IMR-90 (cell line): ENCODE measurements around the gene DNM2. TPM values are rescaled to one million over a fixed set of nuclear protein-coding genes. Genes with fewer than 3 reads are reported as not detected.
A peak's percentile ranks its signal among the peaks of the same experiment; 100 is the strongest.

Source experiments
- ATAC-seq: fragments of 200-7000 bp; cut with Tn5 transposase; 2 replicates; pipeline ENCODE4 v1.9.1; 2020; ENCODE audit warnings: low read depth, mild to moderate bottlenecking, moderate library complexity
- BruUV-seq: library from RNA; stranded (reverse); fragments of 400-500 nt; replicated peaks from 2 replicates; lab custom pipeline; 2021; lab: Mats Ljungman, UMichigan
- CTCF ChIA-PET: fragments of 300-600 bp; formaldehyde crosslinking; extraction: SDS; loops from one replicate; lab custom pipeline; 2021; ENCODE audit warnings: antibody characterized with exemption; lab: Yijun Ruan, JAX
- POLR2A ChIA-PET: fragments of 300-600 bp; sonication (Branson Sonifier 250); formaldehyde crosslinking; loops from one replicate; lab custom pipeline; 2022; ENCODE audit warnings: antibody characterized with exemption; ENCODE audit not compliant: unreplicated experiment; lab: Charles Lee
- DNase-seq: peaks from one replicate; pipeline ENCODE4 v3.0.0; 2013
- H2AFZ ChIP-seq: replicated peaks from 2 replicates; pipeline ENCODE3; 2013; ENCODE audit warnings: low read length, mild to moderate bottlenecking; ENCODE audit not compliant: poor library complexity
- H2AK5ac ChIP-seq: 2 replicates; pipeline ENCODE4 v1.6.1; 2013; ENCODE audit warnings: low read depth, low read length, inconsistent platforms
- H2AK9ac ChIP-seq: replicated peaks from 2 replicates; pipeline ENCODE3; 2013; ENCODE audit warnings: mild to moderate bottlenecking, low read depth, low read length, moderate library complexity; ENCODE audit not compliant: poor library complexity
- H2BK120ac ChIP-seq: 2 replicates; pipeline ENCODE4 v1.6.1; 2013; ENCODE audit warnings: low read depth, low read length, inconsistent platforms
- H2BK15ac ChIP-seq: 3 replicates; pipeline ENCODE4 v1.6.1; 2013; ENCODE audit warnings: low read depth, low read length, inconsistent platforms
- H2BK20ac ChIP-seq: 2 replicates; pipeline ENCODE4 v1.6.1; 2013; ENCODE audit warnings: low read depth, mild to moderate bottlenecking, inconsistent platforms, low read length, moderate library complexity
- H2BK5ac ChIP-seq: 2 replicates; pipeline ENCODE4 v1.6.1; 2013; ENCODE audit warnings: mild to moderate bottlenecking, low read depth, low read length, inconsistent platforms; ENCODE audit not compliant: poor library complexity, severe bottlenecking
- H3K14ac ChIP-seq: replicated peaks from 2 replicates; pipeline ENCODE4 v1.6.1; 2013; ENCODE audit warnings: low read depth, low read length, inconsistent platforms
- H3K18ac ChIP-seq: 2 replicates; pipeline ENCODE4 v1.6.1; 2013; ENCODE audit warnings: low read depth, low read length, control low read depth
- H3K23ac ChIP-seq: 2 replicates; pipeline ENCODE4 v1.6.1; 2013; ENCODE audit warnings: low read depth, low read length, inconsistent platforms
- H3K27ac ChIP-seq: 2 replicates; pipeline ENCODE4 v1.5.1; 2013; ENCODE audit warnings: mild to moderate bottlenecking, control low read depth, low read length; ENCODE audit not compliant: insufficient read depth
- H3K27me3 ChIP-seq: 2 replicates; pipeline ENCODE4 v1.6.1; 2013; ENCODE audit warnings: low read length; ENCODE audit not compliant: control insufficient read depth, insufficient read depth
- H3K36me3 ChIP-seq: 2 replicates; pipeline ENCODE4 v1.6.1; 2013; ENCODE audit warnings: low read length, mixed read lengths; ENCODE audit not compliant: control insufficient read depth, insufficient read depth
- H3K4ac ChIP-seq: 2 replicates; pipeline ENCODE4 v1.6.1; 2013; ENCODE audit warnings: low read depth, low read length, inconsistent platforms
- H3K4me1 ChIP-seq: 2 replicates; pipeline ENCODE4 v1.6.1; 2013; ENCODE audit warnings: low read length, mixed read lengths; ENCODE audit not compliant: control insufficient read depth, insufficient read depth
- H3K4me2 ChIP-seq: 2 replicates; pipeline ENCODE4 v1.6.1; 2013; ENCODE audit warnings: low read depth, mild to moderate bottlenecking, control low read depth, low read length, moderate library complexity
- H3K4me3 ChIP-seq: 2 replicates; pipeline ENCODE4 v1.5.1; 2013; ENCODE audit warnings: low read depth, mild to moderate bottlenecking, control low read depth, low read length, moderate library complexity; ENCODE audit not compliant: insufficient read depth
- H3K56ac ChIP-seq: 2 replicates; pipeline ENCODE4 v1.6.1; 2013; ENCODE audit warnings: low read length, inconsistent platforms; ENCODE audit not compliant: insufficient read depth; ENCODE audit errors: extremely low read depth
- H3K79me1 ChIP-seq, 2 experiments: 2 replicates each; pipeline ENCODE4 v1.6.1; 2013; ENCODE audit warnings: low read length in 2 of 2, inconsistent platforms in 1 of 2, low read depth in 1 of 2
- H3K9ac ChIP-seq: 2 replicates; pipeline ENCODE4 v1.6.1; 2013; ENCODE audit warnings: low read depth, low read length, control low read depth
- H3K9me1 ChIP-seq: 2 replicates; pipeline ENCODE4 v1.6.1; 2013; ENCODE audit warnings: low read length, inconsistent platforms; ENCODE audit not compliant: insufficient read depth
- H3K9me3 ChIP-seq: 2 replicates; pipeline ENCODE4 v1.6.1; 2013; ENCODE audit warnings: low read length; ENCODE audit not compliant: control insufficient read depth, insufficient read depth
- H4K20me1 ChIP-seq: 2 replicates; pipeline ENCODE4 v1.6.1; 2013; ENCODE audit warnings: low read length, inconsistent platforms; ENCODE audit not compliant: insufficient read depth
- H4K5ac ChIP-seq: 2 replicates; pipeline ENCODE4 v1.6.1; 2013; ENCODE audit warnings: mild to moderate bottlenecking, low read depth, low read length, control low read depth
- H4K8ac ChIP-seq, 2 experiments: 2 replicates each; pipeline ENCODE4 v1.6.1; 2013; ENCODE audit warnings: low read depth in 2 of 2, low read length in 2 of 2, control low read depth in 1 of 2, inconsistent platforms in 1 of 2
- H4K91ac ChIP-seq: 2 replicates; pipeline ENCODE4 v1.6.1; 2013; ENCODE audit warnings: low read depth, low read length, inconsistent platforms; ENCODE audit not compliant: insufficient read depth
- USF2 ChIP-seq: fragments of 150-350 bp; IDR thresholded peaks from 2 replicates; pipeline ENCODE4 v1.6.1; 2017; ENCODE audit warnings: mild to moderate bottlenecking, antibody characterized with exemption, low read length, low read depth
- WGBS, 2 experiments: methylation state at CpG; one replicate each; pipeline versions ENCODE4 v1.1.5 to v1.1.7; 2013; ENCODE audit warnings: missing lambda C conversion rate in 2 of 2; ENCODE audit not compliant: insufficient read length in 1 of 2; ENCODE audit errors: extremely low coverage in 2 of 2; 5-methylcytosine and 5-hydroxymethylcytosine counted together
- dilution Hi-C: fragments of 300-500 bp; cut with HindIII; formaldehyde crosslinking; loops from one replicate; pipeline ENCODE4 v1.14.3; 2018; ENCODE audit warnings: low sequenced_read_pairs; ENCODE audit not compliant: unreplicated experiment
- in situ Hi-C: fragments of 300-500 bp; cut with MboI; formaldehyde crosslinking; loops from 3 replicates; pipeline ENCODE4 v1.14.3; 2019; ENCODE audit warnings: low sequenced_read_pairs, inconsistent platforms, mixed read lengths
- intact Hi-C: fragments of 100-400 bp; cut with micrococcal nuclease; formaldehyde crosslinking; loops from 2 replicates; pipeline ENCODE4 v1.10.0; 2022
- polyA plus RNA-seq, 3 experiments: library from polyadenylated mRNA; depleted of rRNA; stranded (reverse); fragments of >200 nt; gene quantifications; 2 replicates each; pipeline ENCODE4 v1.2.3, GENCODE V29; 2012; ENCODE audit warnings: low replicate concordance in 1 of 3
- total RNA-seq: library from RNA; depleted of rRNA; stranded (reverse); fragments of >200 nt; gene quantifications from 2 replicates; pipeline ENCODE4 v1.2.3, GENCODE V29; 2012

DNM2 gene
- total and polyA plus RNA-seq, 2 of the 4 experiments (the other 2 are of a cell fraction): 55.6 to 74.2 TPM

- H3K27me3 ChIP-seq: no peaks in the 10 kb centered on the region
- no peak overlapping the region for H2BK15ac ChIP-seq
- intact Hi-C loops (no loop called here), dilution Hi-C loops (no loop called here), in situ Hi-C loops (no loop called here)
- H3K14ac ChIP-seq: no peak overlapping the region
- ChIA-PET POLR2A (no interaction called here), CTCF (no interaction called here)
- H2AK9ac ChIP-seq: peak overlapping the region; percentile 68
- 93% methylated on average over 10 of the region's 31 CpGs; no CpG with 5 or more reads in 1 of the 2 experiments for WGBS, 2 experiments
- H3K23ac ChIP-seq: no peak overlapping the region
- H3K36me3 ChIP-seq: peaks cover 91% of the 10 kb centered on the region
- no peak overlapping the region for H2AFZ ChIP-seq
- no peak overlapping the region for H2AK5ac ChIP-seq
- H4K20me1 ChIP-seq: peaks cover 74% of the 10 kb centered on the region
- H3K4me2 ChIP-seq: no peak overlapping the region
- H3K56ac ChIP-seq: no peak overlapping the region
- H3K4ac ChIP-seq: no peak overlapping the region
- no peak overlapping the region for H3K18ac ChIP-seq
- no peak overlapping the region for H3K4me3 ChIP-seq
- no peak overlapping the region for H2BK20ac ChIP-seq
- no peak overlapping the region for H4K91ac ChIP-seq
- H3K4me1 ChIP-seq: no peaks in the 10 kb centered on the region
- no TSS peak for BruUV-seq
- no peak for TF ChIP-seq USF2
- no peak overlapping the region for H4K8ac ChIP-seq
- no peak overlapping the region for H4K5ac ChIP-seq
- peaks cover 3% of the 10 kb centered on the region; the same call in 1 of the 2 replicates for H3K9me1 ChIP-seq
- H3K9me3 ChIP-seq: no peaks in the 10 kb centered on the region
- H3K79me1 ChIP-seq: peaks cover 39 to 66% of the 10 kb centered on the region in 2 experiments
- H3K27ac ChIP-seq: no peak overlapping the region
- ATAC-seq: no peak
- no peak overlapping the region for H2BK120ac ChIP-seq
- H2BK5ac ChIP-seq: no peak overlapping the region
- H3K9ac ChIP-seq: no peak overlapping the region
- DNase-seq: peak; percentile 28
Measured at GRCh38 chr19:10686661-10687517, 31.0 kb upstream of the DNM2 start.
